NCI-H2196 (cell line): Measurements from ENCODE around the gene DISP1.

Experiments used
- DNase-seq: peaks from one replicate; lab custom pipeline; 2025; ENCODE audit not compliant: unreplicated experiment; lab: John Stamatoyannopoulos, UW

DISP1 gene

GRCh38 chr1:222852326-222852725, 37.5 kb downstream of the DISP1 start:
- DNase-seq, result no peak

GRCh38 chr1:222861062-222861461, 46.2 kb downstream of the DISP1 start:
- DNase-seq, result no peak
